Inflammatory macrophage treated with lipopolysaccharide for 4 hours (primary cell): ENCODE measurements around the gene NUDCD3.
A peak's percentile ranks its signal among the peaks of the same experiment; 100 is the strongest.

ENCODE experiments used
- DNase-seq: peaks from one replicate; pipeline ENCODE4 v3.0.0-alpha.2; 2020

NUDCD3 gene

DNA sequence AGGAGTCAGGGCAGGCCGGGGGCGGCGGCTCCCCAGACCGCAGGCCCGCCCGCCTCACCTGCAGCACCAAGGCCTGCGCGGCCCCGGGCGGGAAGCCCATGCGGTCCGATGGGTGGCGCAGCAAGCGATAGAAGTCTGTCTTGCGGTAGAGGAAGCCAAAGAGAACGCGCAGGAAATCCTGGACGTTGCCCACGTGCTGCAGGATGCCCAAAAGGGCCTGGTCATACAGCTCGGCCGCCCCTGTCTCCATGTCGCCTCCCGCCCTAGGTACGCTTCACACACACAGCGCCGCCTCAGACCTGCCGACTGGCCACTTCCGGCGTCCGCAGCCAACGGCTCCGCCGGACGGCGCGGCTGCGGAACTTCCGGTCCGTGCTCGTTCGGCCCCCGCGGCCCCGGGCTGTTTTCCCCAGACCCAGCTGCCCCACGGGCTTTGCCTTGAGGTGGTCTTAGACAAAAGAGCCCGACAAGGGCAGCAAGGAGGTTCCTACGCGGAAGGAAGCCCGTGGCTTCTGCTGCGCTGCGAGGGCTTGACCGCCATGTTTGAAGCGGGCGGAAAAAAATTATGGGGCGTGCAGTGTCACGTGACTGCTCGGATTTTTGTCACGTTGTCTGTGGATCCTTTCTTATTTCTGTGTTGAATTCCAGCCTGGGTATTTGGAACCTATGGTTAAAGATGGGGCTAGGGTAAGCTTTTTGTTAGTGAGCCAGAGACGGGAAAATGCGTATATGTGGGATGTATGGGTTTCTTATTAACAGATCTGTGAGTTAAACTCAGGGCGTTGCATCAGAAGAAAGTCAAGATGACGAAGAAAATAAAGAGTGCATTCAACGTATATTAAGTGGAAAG is at the start of gene NUDCD3:
Gene NUDCD3, minus strand, starts transcription at position 308 of the 850 bp plus-strand sequence. Its CDS starts 58 bp downstream, at position 250.
- peak; percentile 76 for DNase-seq

DNA sequence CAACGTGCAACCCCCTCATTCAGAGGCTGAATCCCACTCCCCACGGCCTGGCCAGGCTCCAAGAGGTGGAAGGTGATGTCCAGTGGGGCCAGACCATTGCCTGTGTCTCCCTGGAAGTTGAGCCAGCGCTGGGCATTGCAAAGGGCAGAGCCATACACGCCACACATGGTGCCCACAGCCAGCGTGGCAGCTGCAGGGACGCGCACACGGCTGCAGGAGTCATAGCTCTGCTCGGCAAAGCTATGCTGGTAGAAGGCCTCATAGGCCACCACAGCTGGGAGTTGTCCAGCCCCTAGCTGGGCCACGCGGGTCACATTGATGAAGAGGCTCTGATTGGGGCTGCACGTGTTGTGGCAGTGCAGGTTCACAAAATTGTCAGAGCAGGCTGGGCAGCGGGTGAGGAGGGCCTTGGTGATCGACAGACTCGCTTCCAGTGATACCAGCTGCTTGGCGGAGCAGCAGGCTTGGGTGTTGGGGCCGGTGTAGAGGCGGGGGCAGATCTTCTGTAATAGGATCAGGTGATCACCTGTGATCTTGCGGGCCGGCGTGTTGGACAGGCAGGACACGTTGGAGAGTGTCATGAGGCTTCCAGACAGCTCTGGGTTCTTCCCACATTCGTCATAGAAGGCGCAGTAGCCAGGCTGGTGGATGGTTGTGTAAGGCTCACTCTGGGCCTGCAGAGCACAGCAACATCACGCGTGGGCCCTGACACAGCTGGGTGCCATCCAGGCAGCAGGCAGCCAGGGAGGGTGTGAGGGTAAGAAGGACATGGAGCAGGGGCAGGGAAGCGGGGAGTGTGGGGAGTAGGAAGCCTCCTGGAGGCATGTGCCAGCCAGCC is 49.4 kb upstream of the NUDCD3 start:
- DNase-seq = no peak

DNA sequence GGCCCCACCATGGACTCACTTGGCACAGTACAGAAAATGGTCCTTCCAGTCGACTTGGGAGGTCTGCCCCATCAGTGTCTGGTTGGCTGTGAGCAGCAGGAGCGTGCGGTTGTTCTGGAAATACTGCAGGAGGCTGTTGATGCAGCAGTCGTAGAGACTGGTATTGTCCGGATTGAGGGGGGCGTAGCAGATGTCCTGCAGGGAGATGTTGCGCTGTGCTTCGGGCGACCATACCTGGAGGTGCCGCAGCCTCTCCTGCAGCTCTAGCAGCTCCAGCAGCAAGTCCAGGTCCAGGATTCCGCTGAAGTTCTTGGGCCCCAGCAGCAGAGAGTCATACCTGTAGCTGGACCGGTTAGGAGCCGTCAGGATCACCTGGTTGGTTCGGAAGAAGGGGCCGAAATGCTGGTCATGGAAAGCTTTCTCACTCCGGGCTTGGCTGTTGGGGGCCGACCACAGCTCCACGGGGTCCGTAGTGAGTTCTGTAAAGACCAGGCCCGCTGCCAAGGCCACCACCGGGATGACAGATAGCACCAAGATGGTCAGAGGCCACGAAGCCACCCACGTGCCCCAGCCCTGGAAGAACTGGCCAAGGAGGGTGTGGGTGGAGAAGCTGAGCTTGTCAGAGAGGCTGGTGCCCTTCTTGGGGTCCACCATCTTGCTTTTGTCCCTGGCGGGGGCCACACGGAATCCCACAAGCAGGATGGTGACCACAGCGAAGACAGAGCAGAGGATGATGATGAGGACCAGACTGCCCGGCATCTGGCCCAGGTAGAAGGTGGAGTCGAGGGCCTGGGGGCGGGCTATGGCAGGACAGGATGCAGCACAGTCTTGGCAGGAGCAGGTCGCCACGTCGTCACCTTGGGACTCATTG is 48.6 kb upstream of the NUDCD3 start:
- no peak for DNase-seq

DNA sequence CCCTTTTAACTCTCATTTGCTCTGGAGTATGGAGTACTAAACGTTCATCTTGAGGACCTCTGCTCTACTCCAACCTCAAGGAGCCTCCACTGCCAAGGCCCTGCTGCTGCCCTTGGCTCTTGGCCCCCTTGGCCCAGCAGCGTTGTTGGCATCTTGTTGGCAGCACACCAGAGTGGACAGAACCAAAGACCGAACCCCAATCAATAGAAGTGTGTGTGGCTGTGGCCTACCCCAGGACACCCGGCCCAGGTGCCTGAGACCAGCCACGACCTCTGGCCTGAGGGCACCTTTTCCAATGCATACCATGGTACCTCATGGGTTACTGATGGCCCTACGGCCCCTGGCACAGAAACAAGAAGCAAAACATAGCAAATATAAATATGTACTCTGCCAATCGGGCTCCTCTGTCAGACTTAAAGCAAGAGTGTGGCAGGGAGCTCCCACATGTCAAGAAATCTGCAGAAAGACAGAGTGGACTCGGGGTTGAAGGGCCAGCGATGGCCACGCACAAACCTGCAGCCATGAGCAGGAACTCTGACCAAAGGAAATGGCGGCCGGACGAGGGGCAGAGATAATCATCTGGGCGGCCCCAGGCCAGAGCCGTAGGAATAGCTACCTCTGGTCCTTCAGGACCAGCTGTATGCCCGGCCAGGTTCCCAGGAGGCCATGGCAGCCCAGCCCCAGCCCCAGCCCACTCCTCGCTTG is 47.8 kb upstream of the NUDCD3 start:
- no peak for DNase-seq

DNA sequence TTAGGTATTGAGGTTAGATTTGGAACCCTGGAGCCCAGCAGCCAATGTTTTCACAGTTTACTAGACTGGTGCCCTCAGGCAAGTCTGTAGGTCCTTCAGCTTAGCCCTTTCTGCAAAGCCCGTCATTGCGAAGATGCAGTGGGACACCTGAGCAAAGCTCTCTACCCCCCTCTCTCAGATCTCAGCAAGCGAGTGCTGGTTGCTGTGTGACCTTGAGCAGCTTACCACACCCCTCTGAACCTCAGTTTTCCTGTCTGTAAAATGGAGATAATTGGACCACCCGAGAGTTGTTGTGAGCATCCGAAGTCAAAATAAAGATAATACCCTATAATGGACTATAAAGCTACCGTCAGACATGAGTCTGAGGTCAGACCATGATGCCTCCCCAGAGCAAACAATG is 47.0 kb upstream of the NUDCD3 start:
- DNase-seq = no peak

DNA sequence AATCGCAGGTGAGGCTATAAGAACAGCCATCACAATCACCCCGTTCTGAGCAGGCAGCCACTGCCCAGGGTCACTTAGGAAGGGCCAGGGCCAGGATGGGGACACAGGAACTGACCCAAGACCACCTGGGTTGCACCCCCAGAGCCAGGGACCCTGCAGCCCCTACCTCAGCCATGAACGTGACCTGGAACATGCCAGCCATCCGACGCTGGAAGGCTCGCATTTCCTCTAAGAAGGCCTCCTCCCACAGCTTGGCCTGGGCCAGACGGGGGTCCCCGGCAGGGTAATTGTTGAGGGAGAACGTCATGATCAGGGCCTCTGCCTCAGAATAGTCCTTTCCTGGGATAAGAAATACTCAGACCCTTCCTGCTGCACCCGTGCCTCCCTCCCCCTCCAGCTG is 45.6 kb upstream of the NUDCD3 start:
- DNase-seq = no peak

DNA sequence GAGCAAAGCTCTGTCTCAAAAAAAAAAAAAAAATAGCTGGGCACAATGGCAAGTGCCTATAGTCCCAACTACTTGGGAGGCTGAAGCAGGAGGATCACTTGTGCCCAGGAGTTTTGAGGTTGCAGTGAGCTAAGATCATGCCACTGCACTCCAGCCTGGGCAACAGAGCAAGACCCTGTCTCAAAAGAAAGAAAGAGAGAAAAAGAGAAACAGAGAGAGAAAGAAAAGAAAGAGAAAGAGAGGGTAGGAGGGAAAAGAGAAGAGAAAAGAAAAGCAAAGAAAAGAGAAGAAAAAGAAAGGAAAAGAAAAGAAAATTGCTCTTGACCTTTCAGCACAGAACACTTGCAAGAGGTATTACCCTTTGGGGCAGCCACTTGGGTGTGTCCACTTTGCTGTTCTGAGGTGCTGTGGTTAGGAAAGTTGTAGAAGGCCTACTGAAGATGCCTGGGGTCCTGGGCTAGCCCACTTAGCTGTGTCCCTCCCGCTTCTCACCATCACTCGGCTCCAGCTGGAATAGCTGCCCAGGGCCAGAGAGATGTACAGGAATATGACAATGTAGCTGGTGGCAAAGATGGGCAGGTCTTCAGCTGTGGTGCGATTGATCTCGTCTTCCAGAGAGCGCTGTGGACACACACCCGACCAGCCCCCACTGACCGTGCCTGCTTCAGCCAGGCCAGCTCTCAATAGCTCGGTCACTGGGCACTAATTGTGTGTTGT is 45.0 kb upstream of the NUDCD3 start:
- no peak for DNase-seq

DNA sequence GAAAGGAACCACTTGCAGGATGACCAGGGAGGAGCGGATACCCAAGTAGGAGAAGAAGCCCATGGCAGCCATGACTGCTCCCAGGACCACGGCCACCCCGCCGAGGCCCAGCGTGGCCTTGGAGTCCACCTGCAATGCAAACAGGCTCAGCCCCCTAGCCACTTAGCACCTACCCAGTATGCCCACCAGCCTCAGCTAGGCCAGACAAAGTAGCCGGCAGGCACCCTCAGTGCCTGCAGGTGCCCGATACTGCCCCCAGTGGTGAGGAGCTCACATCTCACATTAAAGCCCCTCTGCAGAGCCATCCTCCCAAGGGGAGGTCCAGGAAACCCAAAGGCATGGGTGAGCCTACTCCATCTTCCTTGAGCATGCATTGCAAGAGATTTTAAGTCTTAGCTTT is 44.0 kb upstream of the NUDCD3 start:
- DNase-seq = peak; percentile 56

DNA sequence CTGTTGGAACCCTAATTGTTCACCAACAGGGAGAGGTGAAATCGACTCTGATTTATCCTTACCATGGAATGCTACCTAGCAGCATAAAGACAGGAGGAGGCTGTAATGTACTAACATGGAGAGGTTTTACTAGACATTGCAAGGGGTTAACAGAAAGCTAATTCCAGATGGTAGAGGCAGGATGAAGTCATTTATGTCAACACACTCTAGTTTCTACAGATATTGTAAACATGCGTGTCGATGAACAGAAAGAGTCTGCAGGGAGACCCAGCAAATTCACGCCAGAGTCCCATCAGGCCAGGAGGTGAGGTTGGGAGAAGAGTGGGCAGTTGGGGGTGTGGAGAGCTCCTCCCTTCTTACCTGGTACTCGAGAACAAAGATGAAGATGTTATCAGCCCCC is 43.6 kb upstream of the NUDCD3 start:
- DNase-seq = no peak

DNA sequence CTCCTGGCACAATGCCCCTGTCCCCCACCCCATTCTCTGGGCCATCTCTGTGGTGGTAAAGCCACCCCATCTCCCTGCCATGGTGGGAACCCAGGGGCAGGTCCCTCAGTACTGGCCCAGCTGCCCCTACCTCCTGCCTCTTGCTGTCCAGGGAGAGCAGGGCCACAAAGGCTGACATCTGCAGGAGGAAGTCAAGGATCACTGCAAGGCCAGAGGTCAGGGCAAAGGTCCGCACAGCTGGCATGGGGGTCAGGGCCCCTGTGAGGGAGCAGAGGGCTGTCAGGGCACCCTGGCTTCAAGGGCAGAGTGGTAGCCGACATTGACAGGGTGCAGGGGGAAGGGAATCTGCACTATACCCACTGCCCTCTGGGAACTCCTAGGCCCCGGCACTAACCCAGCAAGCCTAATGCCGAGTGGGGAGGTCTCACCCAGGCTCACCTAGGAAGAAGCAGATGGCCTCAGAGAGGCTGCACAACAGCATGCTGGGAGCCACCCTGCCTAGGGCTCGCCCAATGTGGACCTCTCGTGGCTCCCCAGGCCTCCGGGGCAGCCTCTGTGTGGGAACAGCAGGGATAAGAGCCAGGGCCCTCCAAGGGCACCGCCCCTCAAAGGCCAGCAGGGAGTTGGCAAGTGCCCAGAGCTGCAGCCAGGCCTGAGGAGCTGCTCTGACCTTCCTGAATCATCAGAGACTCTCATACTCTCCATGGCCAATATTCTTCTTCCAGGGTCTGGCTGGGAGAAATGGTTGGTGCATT is 43.0 kb upstream of the NUDCD3 start:
- no peak for DNase-seq

DNA sequence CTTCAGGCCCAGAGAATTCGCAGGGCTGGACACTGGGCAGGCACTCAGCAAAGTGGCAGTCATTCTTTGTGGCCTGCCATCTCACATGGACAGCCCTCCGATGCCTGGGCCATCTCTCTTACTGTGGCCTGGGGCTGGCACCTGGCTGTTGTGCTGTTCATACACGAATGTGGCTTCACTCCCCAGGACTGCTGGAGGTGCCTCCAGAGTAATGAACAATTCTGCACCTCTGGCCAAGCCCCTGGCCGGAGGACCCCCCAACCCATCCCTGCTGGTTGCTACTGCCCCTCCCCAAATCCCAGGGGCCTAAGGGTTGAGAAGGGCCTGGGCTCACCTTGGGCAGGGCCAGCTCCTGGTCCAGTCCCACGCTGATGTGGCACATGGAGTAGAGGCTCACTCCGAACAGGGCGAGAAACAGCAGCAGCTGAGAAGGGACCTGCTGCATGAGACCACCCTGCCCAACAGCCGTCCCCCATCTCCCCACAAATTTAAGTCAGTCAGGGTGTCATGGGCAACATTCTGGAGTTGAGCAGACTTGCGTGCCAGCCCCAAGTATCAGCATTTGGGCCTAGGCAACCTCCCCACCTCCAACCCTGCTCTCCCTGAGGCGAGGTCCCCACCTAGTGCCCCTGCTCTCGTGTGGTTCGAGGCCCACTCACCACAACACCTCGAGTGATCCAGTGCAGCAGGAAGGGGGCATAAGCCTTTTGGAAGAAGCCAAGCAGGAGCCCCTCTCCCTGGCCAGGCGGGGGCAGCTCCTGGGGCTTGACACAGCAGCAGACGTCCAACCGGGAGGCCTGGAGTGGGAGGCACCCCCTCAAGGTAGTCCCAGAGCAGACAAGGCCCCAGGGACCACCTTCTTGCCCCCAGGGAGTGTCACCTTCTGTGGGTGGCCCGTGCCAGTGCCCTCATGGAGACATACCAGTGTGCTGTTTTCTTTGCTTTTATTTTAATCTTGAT is 41.2 kb upstream of the NUDCD3 start:
- DNase-seq = no peak

DNA sequence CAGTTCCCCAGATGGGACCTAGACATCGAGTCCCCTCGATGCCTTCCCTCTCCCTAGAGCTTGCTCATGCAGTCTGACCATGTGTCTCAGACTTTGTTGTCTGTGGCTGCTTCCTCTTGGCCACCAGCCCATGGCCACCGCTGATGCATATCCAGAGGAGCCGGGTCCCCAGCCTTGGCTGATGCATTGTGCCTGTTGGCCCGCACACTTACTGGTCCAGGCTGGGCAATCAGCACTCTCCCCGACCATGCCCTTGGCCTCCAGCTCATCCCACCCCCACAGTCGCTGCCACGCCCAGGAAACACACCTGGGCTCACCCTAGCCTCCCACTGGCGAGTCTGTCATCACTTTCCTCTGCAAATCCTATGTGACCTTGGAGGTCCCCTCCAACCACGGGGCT is 40.5 kb upstream of the NUDCD3 start:
- DNase-seq = no peak

DNA sequence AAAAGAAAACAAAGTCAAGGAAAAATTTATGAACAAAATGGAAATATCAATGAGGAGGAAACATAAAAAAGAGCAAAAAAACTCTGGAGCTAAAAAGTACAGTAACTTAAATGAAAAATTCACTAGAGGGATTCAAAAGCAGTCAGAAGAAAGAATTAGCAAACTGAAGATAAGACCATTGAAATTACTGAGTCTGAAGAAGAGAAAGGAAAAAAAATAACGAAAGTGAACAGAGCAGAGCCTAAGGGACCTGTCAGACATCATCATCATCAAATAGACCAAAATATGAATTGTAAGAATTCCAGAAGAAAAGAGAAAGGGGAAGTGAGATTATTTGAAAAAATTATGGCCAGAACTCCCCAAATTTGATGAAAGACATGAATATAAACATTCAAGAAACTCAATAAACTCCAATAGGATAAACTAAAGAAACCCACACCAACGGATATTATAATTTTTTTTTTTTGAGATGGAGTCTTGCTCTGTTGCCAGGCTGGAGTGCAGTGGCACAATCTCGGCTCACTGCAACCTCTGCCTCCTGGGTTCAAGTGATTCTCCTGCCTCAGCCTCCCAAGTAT is 34.4 kb upstream of the NUDCD3 start:
- no peak for DNase-seq

DNA sequence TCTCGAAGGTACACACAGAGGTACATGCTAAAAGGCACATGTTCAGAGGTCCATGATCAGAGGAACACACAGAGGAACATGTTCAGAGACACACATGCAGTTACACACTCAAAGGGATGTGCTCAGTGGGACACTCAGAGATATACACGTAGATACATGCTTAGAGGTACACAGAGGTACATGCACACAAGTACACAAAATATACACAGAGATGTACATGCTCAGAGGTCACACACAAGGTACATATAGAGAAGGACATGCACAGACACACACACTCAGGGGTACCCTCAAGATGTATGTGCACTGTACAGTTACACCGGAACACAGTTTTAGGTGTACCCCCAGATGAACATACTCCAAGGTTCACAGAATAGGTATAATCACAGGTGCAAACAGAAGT is 31.9 kb upstream of the NUDCD3 start:
- DNase-seq = no peak

DNA sequence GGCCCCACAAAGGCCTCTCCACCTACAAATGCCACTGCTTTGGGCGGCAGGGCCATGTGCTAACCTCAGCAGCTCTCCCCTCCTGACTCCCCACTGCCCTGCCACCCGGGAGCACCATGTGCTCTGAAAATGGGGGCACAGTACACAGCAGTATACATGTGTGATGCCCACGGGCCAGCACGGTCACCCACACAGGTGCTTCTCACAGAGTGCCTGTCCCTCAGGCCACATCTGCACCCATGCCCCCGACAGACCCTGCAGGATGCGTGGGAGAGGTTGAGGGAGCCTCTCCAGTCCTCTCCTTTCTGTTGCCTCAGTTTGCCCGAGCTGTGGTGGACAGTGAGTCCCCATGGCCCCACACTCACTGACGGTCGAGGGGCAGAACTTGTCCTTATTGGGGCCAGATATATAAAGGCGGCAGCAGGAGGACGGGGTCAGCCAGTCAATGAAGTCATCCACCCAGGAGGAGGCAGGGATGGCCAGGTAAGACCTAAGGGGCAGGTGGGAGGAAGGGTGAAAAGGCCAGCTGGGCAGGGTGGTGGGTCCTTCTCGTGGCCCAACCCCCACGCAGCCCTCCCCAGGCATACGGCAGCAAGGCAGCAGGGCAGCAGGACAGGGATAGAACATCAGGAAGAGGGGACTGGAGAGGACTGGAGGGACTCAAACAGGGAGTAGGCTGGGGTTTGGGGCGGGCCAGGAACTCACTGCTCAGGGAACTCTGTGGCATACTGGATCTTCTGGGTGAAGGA is 31.1 kb upstream of the NUDCD3 start:
- DNase-seq = no peak

DNA sequence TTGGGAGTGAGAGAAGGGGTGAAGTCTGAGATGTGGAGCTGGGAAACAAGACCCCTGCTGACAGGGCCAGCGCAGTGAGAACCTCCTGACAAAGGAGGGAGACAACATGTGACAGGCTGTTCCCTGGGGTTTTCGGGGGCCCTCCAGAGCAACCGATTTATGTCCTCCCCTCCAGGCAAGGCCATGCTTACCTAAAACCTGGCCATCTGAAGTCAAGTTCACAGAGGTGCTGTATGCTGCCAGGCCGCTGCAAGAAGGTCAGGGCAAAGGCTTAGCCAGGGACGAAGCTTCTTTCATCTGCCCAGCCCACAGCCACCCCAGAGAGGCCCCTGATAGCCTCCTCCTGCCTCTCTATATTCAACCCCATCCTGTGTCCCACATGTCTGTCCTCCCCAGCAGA is 30.1 kb upstream of the NUDCD3 start:
- no peak for DNase-seq

DNA sequence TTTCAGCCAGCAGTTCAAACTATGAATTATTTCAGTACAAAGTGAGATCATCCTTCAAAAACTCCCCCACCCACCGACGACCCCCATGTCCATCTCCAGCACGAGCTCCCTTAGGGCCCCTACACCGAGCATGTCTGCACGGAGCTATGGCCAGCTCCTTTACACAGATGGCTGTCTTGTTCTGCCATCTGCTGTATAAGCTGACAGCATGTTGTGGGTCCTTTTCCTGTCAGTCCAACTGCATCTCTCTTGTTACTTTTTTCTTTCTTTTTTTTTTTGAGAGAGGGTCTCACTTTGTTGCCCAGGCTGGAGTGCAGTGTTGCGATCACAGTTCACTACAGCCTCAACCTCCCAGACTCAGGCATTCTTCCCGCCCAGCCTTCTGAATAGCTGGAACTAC is 29.1 kb upstream of the NUDCD3 start:
- no peak for DNase-seq

DNA sequence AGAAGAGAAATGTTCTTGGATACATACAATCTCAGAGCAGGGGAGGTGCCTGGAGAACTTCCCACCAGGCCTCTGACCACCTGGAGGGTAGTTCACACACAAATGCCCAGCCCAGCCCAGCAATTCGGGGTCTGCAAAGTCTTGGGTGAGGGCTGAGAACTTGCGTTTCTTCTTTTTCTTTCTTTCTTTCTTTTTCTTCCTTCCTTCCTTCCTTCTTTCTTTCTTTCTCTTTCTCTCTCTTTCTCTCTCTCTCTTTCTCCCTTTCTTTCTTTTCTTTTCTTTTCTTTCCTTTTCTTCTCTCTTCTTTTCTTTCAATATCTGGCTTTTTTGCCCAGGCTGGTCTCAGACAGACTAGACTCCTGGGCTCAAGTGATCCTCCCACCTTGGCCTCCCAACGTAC is 28.3 kb upstream of the NUDCD3 start:
- no peak for DNase-seq

DNA sequence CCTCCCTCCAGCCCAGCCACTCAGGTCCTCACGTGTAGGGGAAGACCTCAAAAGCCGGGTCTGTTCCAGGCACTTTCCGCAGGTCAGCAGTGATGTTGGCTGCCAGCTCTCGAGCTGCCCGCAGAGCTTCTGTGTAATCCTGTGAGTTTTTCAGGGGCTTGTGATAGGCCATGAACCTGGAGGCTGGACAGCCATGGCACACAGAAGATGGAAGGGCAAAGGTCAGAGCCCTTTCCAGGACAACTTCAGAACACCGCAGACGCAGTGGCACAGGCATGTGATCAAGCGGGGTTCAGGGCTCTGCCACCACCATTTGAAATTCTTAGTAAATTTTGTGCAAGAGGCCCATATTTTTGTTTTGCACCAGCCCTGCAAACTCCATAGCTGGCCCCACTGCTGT is 26.7 kb upstream of the NUDCD3 start:
- DNase-seq = no peak
